GM19328 (cell line): ENCODE results near the gene ZNF205.

ENCODE experiments used
- ATAC-seq: cut with Tn5 transposase; IDR thresholded peaks from one replicate; pipeline ENCODE4 v1.9.1; 2021; ENCODE audit warnings: mild to moderate bottlenecking, moderate library complexity; ENCODE audit not compliant: unreplicated experiment

Gene ZNF205

GRCh38 chr16:3101018-3101840 lies 11.2 kb upstream of the ZNF205 start:
- no peak for ATAC-seq

- ATAC-seq: no peak
These were observed 10.4 kb upstream of the ZNF205 start for GRCh38 chr16:3101841-3102470.

- peak; percentile 90 for ATAC-seq
These were observed 6.0 kb upstream of the ZNF205 start for GRCh38 chr16:3106205-3106928.

- no peak for ATAC-seq
These were observed 642 bp downstream of the ZNF205 start for GRCh38 chr16:3112881-3113574.

- no peak for ATAC-seq
These were observed 1.5 kb downstream of the ZNF205 start for GRCh38 chr16:3113765-3114479.

GRCh38 chr16:3115003-3115402 lies 2.6 kb downstream of the ZNF205 start:
- ATAC-seq: no peak

- no peak for ATAC-seq
These were observed 3.2 kb downstream of the ZNF205 start for GRCh38 chr16:3115561-3115960.

- ATAC-seq: no peak
These were observed 5.9 kb downstream of the ZNF205 start for GRCh38 chr16:3118204-3118790.

- ATAC-seq: no peak
These were observed 6.5 kb downstream of the ZNF205 start for GRCh38 chr16:3118846-3119245.

GRCh38 chr16:3119286-3119685 lies 6.9 kb downstream of the ZNF205 start:
- ATAC-seq: no peak

GRCh38 chr16:3119701-3120408 lies 7.5 kb downstream of the ZNF205 start:
- no peak for ATAC-seq

- no peak for ATAC-seq
These were observed 8.0 kb downstream of the ZNF205 start for GRCh38 chr16:3120435-3120834.

- ATAC-seq: no peak
These were observed 9.6 kb downstream of the ZNF205 start for GRCh38 chr16:3121851-3122467.

GRCh38 chr16:3122926-3123570 lies 10.7 kb downstream of the ZNF205 start:
- ATAC-seq: no peak

- ATAC-seq: peak; percentile 90
These were observed 11.8 kb downstream of the ZNF205 start for GRCh38 chr16:3123986-3124886.

- ATAC-seq: no peak
These were observed 15.4 kb downstream of the ZNF205 start for GRCh38 chr16:3127745-3128144.
